ENCODE measurements around the gene DKC1.

DNA sequence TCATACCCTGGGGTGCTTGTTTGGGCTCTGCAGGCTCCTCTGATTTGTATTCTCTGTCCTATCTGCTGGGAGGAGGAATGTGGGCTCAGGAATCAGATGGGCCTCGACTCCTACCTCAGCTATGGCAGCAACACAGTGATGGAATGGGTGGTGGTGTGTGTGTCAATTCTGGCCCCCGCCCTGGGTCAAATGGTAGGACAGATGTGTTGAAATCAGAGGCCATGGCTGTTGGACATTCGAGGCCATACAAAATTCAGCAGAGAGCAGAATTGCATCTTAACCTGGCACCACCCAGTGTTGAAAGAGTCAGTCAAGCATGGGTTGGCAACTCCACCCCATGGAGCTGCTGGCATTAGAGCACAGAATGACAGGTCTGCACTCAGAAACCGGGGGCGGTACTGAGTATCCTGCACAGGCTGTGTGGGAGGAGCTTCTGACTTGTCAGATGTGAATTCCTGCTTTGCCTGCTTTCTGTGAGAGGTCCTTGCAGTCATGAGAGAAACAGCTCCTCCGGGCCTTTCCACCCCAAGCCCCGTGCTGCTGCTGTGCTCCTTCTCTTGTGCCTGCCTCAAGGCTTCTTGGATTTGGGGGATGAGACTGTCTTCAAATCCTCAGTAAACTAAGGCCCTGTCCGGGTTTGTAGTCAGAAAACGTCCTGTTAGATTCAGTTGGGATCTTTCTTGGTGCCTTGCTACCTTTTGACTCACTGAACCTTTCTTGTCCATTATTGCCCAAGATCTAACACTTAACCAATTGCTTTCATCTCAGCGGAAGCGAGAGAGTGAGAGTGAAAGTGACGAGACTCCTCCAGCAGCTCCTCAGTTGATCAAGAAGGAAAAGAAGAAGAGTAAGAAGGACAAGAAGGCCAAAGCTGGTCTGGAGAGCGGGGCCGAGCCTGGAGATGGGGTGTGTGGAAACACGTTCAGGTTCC, 13.0 kb downstream of the DKC1 start:
- TF ChIP-seq, protein P1, sequence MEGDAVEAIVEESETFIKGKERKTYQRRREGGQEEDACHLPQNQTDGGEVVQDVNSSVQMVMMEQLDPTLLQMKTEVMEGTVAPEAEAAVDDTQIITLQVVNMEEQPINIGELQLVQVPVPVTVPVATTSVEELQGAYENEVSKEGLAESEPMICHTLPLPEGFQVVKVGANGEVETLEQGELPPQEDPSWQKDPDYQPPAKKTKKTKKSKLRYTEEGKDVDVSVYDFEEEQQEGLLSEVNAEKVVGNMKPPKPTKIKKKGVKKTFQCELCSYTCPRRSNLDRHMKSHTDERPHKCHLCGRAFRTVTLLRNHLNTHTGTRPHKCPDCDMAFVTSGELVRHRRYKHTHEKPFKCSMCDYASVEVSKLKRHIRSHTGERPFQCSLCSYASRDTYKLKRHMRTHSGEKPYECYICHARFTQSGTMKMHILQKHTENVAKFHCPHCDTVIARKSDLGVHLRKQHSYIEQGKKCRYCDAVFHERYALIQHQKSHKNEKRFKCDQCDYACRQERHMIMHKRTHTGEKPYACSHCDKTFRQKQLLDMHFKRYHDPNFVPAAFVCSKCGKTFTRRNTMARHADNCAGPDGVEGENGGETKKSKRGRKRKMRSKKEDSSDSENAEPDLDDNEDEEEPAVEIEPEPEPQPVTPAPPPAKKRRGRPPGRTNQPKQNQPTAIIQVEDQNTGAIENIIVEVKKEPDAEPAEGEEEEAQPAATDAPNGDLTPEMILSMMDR (IDR thresholded peaks at IDR 0.05): no peak
- TF ChIP-seq POLR2A (IDR thresholded peaks at IDR 0.05) (no peak), POLR2AphosphoS5 (IDR thresholded peaks at IDR 0.05) (no peak)

Measured in breast epithelium (tissue), 3 donors.